SU-DHL-6 (cell line): Measurements from ENCODE around the gene ANKRD55.

ENCODE experiments used
- CTCF ChIP-seq: fragments of 200-600 bp; sonication (generic); IDR thresholded peaks from one replicate; pipeline ENCODE4 v1.5.1; 2017; ENCODE audit warnings: antibody characterized with exemption, mild to moderate bottlenecking, low read length, moderate library complexity; ENCODE audit not compliant: insufficient read depth, poor library complexity, severe bottlenecking
- EZH2phosphoT487 ChIP-seq: fragments of 200-600 bp; sonication (generic), shearing (Covaris generic); conservative IDR thresholded peaks from 2 replicates; pipeline ENCODE4 v1.6.1; 2018; ENCODE audit warnings: mild to moderate bottlenecking, antibody characterized with exemption, low read length, moderate library complexity, mixed read lengths

- TF ChIP-seq CTCF: no peak
- TF ChIP-seq EZH2phosphoT487: no peak
These were observed 89.8 kb downstream of the ANKRD55 start for GRCh38 chr5:56143373-56143714.
